ENCODE measurements around the gene USP17L13.
"Not testable (repeated sequence)": the region's sequence is repeated elsewhere in the genome, so short reads cannot be mapped to it uniquely, and the experiment has no call there.

The USP17L13 gene
- total RNA-seq, result 0 reads per million in 9 experiments

GRCh38 chr4:9224596-9224995 is at the start of gene USP17L13:
USP17L13 (plus strand) TSS chr4:9224896; CDS start chr4:9224896, 0 bp downstream.
- not testable (repeated sequence) for H3K4me3 Mint-ChIP-seq; H3K4me1 Mint-ChIP-seq (ENCODE audit: low read depth in 2 of 2); DNase-seq; H3K36me3 Mint-ChIP-seq (ENCODE audit: insufficient read depth); ATAC-seq (replicated peaks); H3K27ac Mint-ChIP-seq; H3K9me3 Mint-ChIP-seq; H3K27me3 Mint-ChIP-seq

GRCh38 chr4:9210357-9210756 is 14.3 kb upstream of the USP17L13 start, which contains the start of gene USP17L10:
USP17L10 (plus strand) TSS chr4:9210657; CDS start chr4:9210657, 0 bp downstream.
- not testable (repeated sequence) for DNase-seq

GRCh38 chr4:9214701-9215100 is 10.0 kb upstream of the USP17L13 start:
- ATAC-seq (replicated peaks); H3K4me3 Mint-ChIP-seq; H3K27me3 Mint-ChIP-seq; DNase-seq; H3K9me3 Mint-ChIP-seq; H3K27ac Mint-ChIP-seq; H3K4me1 Mint-ChIP-seq (ENCODE audit: low read depth in 2 of 2); H3K36me3 Mint-ChIP-seq (ENCODE audit: insufficient read depth): not testable (repeated sequence)

More at GRCh38 chr4:9210357-9210756, 14.3 kb upstream of the USP17L13 start, which contains the start of gene USP17L10:
- ATAC-seq (replicated peaks); H3K9me3 Mint-ChIP-seq; H3K4me1 Mint-ChIP-seq (ENCODE audit: low read depth in 2 of 2); H3K27me3 Mint-ChIP-seq; H3K27ac Mint-ChIP-seq; H3K4me3 Mint-ChIP-seq; H3K36me3 Mint-ChIP-seq (ENCODE audit: insufficient read depth): not testable (repeated sequence)

GRCh38 chr4:9215105-9215504 is 9.6 kb upstream of the USP17L13 start, which contains the start of gene USP17L11:
USP17L11 (plus strand) TSS chr4:9215405; CDS start chr4:9215405, 0 bp downstream.
- not testable (repeated sequence) for H3K4me1 Mint-ChIP-seq (ENCODE audit: low read depth in 2 of 2); H3K27ac Mint-ChIP-seq

GRCh38 chr4:9219852-9220251 is 4.8 kb upstream of the USP17L13 start, which contains the start of gene USP17L12:
USP17L12 (plus strand) TSS chr4:9220152; CDS start chr4:9220152, 0 bp downstream.
- not testable (repeated sequence) for ATAC-seq (replicated peaks); H3K9me3 Mint-ChIP-seq; H3K27me3 Mint-ChIP-seq; DNase-seq; H3K36me3 Mint-ChIP-seq (ENCODE audit: insufficient read depth); H3K4me1 Mint-ChIP-seq (ENCODE audit: low read depth in 2 of 2); H3K27ac Mint-ChIP-seq; H3K4me3 Mint-ChIP-seq

More at GRCh38 chr4:9215105-9215504, 9.6 kb upstream of the USP17L13 start, which contains the start of gene USP17L11:
- H3K9me3 Mint-ChIP-seq; H3K27me3 Mint-ChIP-seq; DNase-seq; H3K36me3 Mint-ChIP-seq (ENCODE audit: insufficient read depth); ATAC-seq (replicated peaks); H3K4me3 Mint-ChIP-seq: not testable (repeated sequence)

- H3K27ac Mint-ChIP-seq; H3K9me3 Mint-ChIP-seq; H3K36me3 Mint-ChIP-seq (ENCODE audit: insufficient read depth); H3K4me1 Mint-ChIP-seq (ENCODE audit: low read depth in 2 of 2); H3K27me3 Mint-ChIP-seq; ATAC-seq (replicated peaks); DNase-seq; H3K4me3 Mint-ChIP-seq: not testable (repeated sequence)
Observed at GRCh38 chr4:9230249-9230648, 5.6 kb downstream of the USP17L13 start.

GRCh38 chr4:9234085-9234484 is 9.4 kb downstream of the USP17L13 start, which contains the start of gene USP17L15:
USP17L15 (plus strand) TSS chr4:9234385; CDS start chr4:9234385, 0 bp downstream.
- not testable (repeated sequence) for H3K4me3 Mint-ChIP-seq; DNase-seq; H3K27ac Mint-ChIP-seq; H3K36me3 Mint-ChIP-seq (ENCODE audit: insufficient read depth); H3K4me1 Mint-ChIP-seq (ENCODE audit: low read depth in 2 of 2); H3K27me3 Mint-ChIP-seq; H3K9me3 Mint-ChIP-seq; ATAC-seq (replicated peaks)

- not testable (repeated sequence) for H3K36me3 Mint-ChIP-seq (ENCODE audit: insufficient read depth); H3K4me3 Mint-ChIP-seq; H3K27ac Mint-ChIP-seq; DNase-seq; H3K27me3 Mint-ChIP-seq; H3K9me3 Mint-ChIP-seq; H3K4me1 Mint-ChIP-seq (ENCODE audit: low read depth in 2 of 2); ATAC-seq (replicated peaks)
Observed at GRCh38 chr4:9238461-9238860, 13.8 kb downstream of the USP17L13 start.

- not testable (repeated sequence) for H3K36me3 Mint-ChIP-seq (ENCODE audit: insufficient read depth); H3K4me1 Mint-ChIP-seq (ENCODE audit: low read depth in 2 of 2); H3K9me3 Mint-ChIP-seq; H3K27me3 Mint-ChIP-seq; H3K27ac Mint-ChIP-seq; ATAC-seq (replicated peaks); H3K4me3 Mint-ChIP-seq; DNase-seq
Observed at GRCh38 chr4:9243579-9243978, 18.9 kb downstream of the USP17L13 start, which contains the start of gene USP17L17. USP17L17 (plus strand) TSS chr4:9243879; CDS start chr4:9243879, 0 bp downstream.

- not testable (repeated sequence) for H3K27me3 Mint-ChIP-seq; DNase-seq; H3K4me1 Mint-ChIP-seq (ENCODE audit: low read depth in 2 of 2)
Observed at GRCh38 chr4:9247953-9248680, 23.4 kb downstream of the USP17L13 start, which contains the start of gene USP17L18. USP17L18 (plus strand) TSS chr4:9248630; CDS start chr4:9248630, 0 bp downstream.

GRCh38 chr4:9253078-9253477 is 28.4 kb downstream of the USP17L13 start, which contains the start of gene USP17L19:
USP17L19 (plus strand) TSS chr4:9253378; CDS start chr4:9253378, 0 bp downstream.
- DNase-seq; H3K36me3 Mint-ChIP-seq (ENCODE audit: insufficient read depth); H3K4me3 Mint-ChIP-seq; H3K9me3 Mint-ChIP-seq; H3K4me1 Mint-ChIP-seq (ENCODE audit: low read depth in 2 of 2); ATAC-seq (replicated peaks); H3K27me3 Mint-ChIP-seq; H3K27ac Mint-ChIP-seq: not testable (repeated sequence)

More at GRCh38 chr4:9247953-9248680, 23.4 kb downstream of the USP17L13 start, which contains the start of gene USP17L18:
- H3K36me3 Mint-ChIP-seq (ENCODE audit: insufficient read depth); H3K9me3 Mint-ChIP-seq; ATAC-seq (replicated peaks); H3K4me3 Mint-ChIP-seq; H3K27ac Mint-ChIP-seq: not testable (repeated sequence)

- not testable (repeated sequence) for H3K4me3 Mint-ChIP-seq; H3K4me1 Mint-ChIP-seq (ENCODE audit: low read depth in 2 of 2); H3K27me3 Mint-ChIP-seq; H3K9me3 Mint-ChIP-seq; H3K36me3 Mint-ChIP-seq (ENCODE audit: insufficient read depth); H3K27ac Mint-ChIP-seq; DNase-seq; ATAC-seq (replicated peaks)
Observed at GRCh38 chr4:9257824-9258223, 33.1 kb downstream of the USP17L13 start, which contains the start of gene USP17L20. USP17L20 (plus strand) TSS chr4:9258124; CDS start chr4:9258124, 0 bp downstream.

- not testable (repeated sequence) for ATAC-seq (replicated peaks); H3K36me3 Mint-ChIP-seq (ENCODE audit: insufficient read depth); H3K4me1 Mint-ChIP-seq (ENCODE audit: low read depth in 2 of 2); DNase-seq; H3K4me3 Mint-ChIP-seq; H3K9me3 Mint-ChIP-seq; H3K27me3 Mint-ChIP-seq; H3K27ac Mint-ChIP-seq
Observed at GRCh38 chr4:9262572-9262971, 37.9 kb downstream of the USP17L13 start, which contains the start of gene USP17L21. USP17L21 (plus strand) TSS chr4:9262872; CDS start chr4:9262872, 0 bp downstream.

Data from effector memory CD8-positive, alpha-beta T cell (primary cell).